HT-29 (cell line): ENCODE data around the gene ACTRT2. TPM values are rescaled to one million over a fixed set of nuclear protein-coding genes. Genes with fewer than 3 reads are reported as not detected.

Source experiments
- DNase-seq: peaks from one replicate; pipeline ENCODE4 v3.0.0-alpha.2; 2015; ENCODE audit warnings: low spot score
- total RNA-seq: library from RNA; depleted of rRNA; stranded (reverse); fragments of >200 nt; shearing (Covaris generic); gene quantifications from 2 replicates; pipeline ENCODE4 v1.2.3, GENCODE V29; 2014

ACTRT2 gene
- total RNA-seq, 1 experiment from 2014 or later, result not detected

DNA sequence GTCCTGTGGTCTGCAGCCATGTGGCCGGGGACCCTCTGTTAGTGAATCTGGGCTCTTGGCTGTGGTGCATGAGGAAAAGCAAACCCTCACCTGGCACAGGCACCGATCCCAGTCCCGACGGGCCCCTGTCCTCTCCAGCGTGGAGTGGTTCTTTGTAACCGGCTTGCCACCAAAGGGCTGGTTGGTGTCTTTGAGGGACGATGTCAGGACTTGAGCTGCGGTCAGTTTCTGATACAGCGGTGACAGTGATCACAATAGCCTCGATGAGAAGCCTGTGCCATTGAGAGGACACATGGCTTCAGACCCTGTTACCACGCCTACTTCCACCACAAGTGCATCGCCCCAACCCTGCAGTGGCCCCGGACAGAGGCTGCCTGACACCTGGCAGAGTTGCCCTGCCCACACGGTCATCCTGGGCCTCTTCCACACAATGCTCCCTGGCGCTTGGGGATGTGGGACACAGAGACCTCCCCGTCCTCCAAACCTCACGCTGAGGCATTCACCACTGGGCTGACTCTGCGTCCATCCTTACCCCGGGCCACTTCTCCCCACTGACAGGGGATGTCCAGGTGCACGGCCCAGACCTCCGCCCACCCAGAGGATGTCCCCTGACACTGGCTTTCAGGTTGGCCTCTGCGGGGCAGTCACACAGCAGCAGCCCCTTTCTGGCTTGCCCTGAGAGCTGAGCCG lies 18.8 kb upstream of the ACTRT2 start:
- DNase-seq, result no peak

GRCh38 chr1:3003039-3003940 lies 18.0 kb upstream of the ACTRT2 start:
- no peak for DNase-seq

- no peak for DNase-seq
These were observed 17.4 kb upstream of the ACTRT2 start for GRCh38 chr1:3003941-3004270.

- peak; percentile 46 for DNase-seq
These were observed 16.7 kb upstream of the ACTRT2 start for GRCh38 chr1:3004285-3005205.

- no peak for DNase-seq
These were observed 15.5 kb upstream of the ACTRT2 start for GRCh38 chr1:3005771-3006170.

GRCh38 chr1:3007298-3008147 lies 13.7 kb upstream of the ACTRT2 start:
- DNase-seq, result no peak

- DNase-seq, result no peak
These were observed 12.2 kb upstream of the ACTRT2 start for GRCh38 chr1:3009021-3009420.

GRCh38 chr1:3009556-3009955 lies 11.7 kb upstream of the ACTRT2 start:
- no peak for DNase-seq

- DNase-seq, result no peak
These were observed 10.1 kb upstream of the ACTRT2 start for GRCh38 chr1:3011127-3011526.

GRCh38 chr1:3011631-3012455 lies 9.4 kb upstream of the ACTRT2 start:
- DNase-seq, result no peak

GRCh38 chr1:3012456-3013291 lies 8.6 kb upstream of the ACTRT2 start:
- DNase-seq, result peak; percentile 7

GRCh38 chr1:3013371-3014049 lies 7.8 kb upstream of the ACTRT2 start:
- no peak for DNase-seq

DNA sequence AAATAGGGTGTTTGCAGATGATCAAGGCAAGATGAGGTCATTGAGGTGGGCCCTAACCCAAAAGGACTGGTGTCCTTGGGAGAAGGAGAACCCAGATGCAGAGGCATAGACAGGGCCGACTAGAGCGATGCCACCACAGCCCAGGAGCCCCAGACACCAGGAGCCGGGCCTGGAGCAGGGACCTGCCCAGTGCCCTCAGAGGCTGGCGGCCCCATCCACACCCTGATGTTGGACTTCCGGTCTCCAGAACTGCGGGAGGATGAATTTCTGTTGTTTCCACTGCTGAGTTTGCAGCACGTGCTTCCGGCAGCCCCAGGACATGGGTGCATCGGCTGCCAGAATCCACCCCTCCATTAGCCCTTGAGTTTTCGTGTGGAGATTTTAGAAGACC lies 7.2 kb upstream of the ACTRT2 start:
- DNase-seq, result no peak

DNA sequence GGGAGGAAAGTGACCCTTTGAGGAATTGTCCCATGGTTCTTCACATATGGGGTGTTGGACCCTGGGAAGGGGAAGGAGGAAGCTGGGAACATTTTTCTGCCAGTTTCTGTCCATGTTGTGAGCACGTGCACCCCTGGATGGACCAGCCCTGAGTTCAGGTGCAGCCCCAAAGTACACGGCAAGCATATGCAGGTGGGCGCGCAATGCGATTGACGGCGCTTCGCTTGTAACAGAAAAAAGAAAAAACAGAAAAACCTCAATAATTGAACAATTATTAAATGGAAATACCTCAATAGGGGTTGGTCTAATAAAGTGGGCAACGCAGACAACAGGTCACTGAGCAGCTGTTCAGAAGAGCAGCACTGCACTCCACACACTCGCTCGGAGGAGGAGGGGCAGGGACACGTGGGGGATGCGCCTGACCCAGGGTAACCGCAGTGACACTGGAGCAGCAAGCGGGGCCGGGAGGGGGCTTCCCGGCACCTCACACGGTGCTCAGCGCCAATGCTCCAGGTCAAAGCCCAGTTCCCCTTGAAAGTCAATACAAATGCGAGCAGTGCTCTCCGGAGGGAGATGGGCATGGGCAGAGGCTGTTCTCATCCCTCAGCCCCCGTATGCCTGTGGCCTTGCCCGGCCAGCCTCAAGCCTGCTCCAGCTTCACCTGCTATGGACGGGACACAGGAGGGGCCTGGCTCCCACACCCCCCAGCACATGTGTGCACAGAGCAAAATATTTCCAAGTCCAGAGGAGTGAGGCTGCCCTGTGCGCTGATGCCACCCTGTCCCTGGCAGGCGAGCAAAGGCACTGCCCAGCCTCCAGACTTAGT lies 6.6 kb upstream of the ACTRT2 start:
- no peak for DNase-seq

DNA sequence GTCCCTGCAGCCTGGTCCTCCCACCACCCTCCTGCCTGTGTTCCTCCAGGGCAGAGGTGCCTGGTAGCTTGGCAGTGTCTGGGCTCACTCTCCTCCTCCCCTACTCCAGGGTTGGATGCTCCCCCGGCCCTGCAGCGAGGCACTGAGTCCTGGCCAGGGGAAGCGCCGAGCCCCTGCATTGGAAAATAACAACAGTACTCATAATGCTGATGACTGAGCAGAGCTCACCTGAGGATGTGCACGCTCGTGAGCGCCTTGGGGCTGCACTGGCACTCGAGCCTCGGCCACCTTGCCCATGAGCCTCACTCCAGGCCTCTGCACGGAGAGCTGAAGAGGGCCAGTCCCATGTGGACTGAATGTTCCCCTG lies 6.0 kb upstream of the ACTRT2 start:
- DNase-seq, result no peak

- DNase-seq, result no peak
These were observed 5.5 kb upstream of the ACTRT2 start for GRCh38 chr1:3015744-3016143.

DNA sequence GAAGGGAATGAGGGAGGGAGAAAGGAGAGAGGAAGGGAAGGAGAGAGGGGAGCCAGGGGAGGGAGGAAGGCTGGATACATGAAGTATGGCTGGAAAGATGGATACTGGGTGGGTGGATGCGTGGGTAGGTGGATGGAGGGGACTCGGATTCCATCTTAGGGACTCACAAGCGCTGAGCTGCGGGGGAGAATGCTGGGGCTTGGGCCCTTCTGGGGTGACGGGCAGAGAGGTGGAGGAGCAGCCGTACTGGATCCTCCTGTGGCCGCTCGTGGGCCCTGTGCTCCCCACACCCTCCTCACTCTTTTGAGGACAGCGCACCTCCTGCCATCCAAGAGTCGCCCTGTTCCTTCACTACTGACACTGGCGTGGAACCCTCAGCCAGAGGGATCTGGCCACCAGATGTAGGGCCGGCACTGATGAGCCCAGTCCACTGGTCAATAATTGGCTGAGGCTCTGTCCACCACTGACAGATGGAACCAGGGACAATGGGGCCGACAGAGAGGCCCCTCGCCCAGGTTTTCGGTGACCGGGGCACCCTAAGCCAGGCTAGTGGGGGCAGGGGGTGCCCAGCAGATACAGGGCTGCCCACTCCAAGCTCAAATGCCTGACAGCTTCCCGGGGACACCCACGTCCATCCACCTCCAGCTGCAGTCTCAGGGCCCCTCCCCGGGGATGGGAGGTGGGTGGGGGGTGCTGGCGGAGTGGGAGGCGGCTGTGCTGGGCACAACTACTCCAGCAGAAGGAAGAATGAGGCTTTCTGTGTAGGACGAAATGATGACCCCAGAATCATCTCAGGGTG lies 4.4 kb upstream of the ACTRT2 start:
- no peak for DNase-seq
